Glutamatergic neuron (in vitro differentiated cells): ENCODE results near the gene LDLRAD3. TPM values are rescaled to one million over a fixed set of nuclear protein-coding genes. Genes with fewer than 3 reads are reported as not detected.

Experiments
- DNase-seq: peaks from one replicate; pipeline ENCODE4 v3.0.0; 2022
- H3K27ac Mint-ChIP-seq: one replicate; pipeline ENCODE4 v1.8.0; 2020; ENCODE audit warnings: mild to moderate bottlenecking, mixed read lengths, inconsistent platforms; ENCODE audit not compliant: unreplicated experiment
- H3K27me3 Mint-ChIP-seq: one replicate; pipeline ENCODE4 v1.8.0; 2020; ENCODE audit warnings: mild to moderate bottlenecking, moderate library complexity, mixed read lengths, inconsistent platforms; ENCODE audit not compliant: unreplicated experiment
- H3K36me3 Mint-ChIP-seq: one replicate; pipeline ENCODE4 v1.8.0; 2020; ENCODE audit warnings: mild to moderate bottlenecking, mixed read lengths, inconsistent platforms; ENCODE audit not compliant: unreplicated experiment
- H3K4me1 Mint-ChIP-seq: one replicate; pipeline ENCODE4 v1.8.0; 2020; ENCODE audit warnings: mild to moderate bottlenecking, low read depth, mixed read lengths, inconsistent platforms; ENCODE audit not compliant: unreplicated experiment
- H3K4me3 Mint-ChIP-seq: one replicate; pipeline ENCODE4 v1.8.0; 2020; ENCODE audit warnings: mild to moderate bottlenecking, mixed read lengths, inconsistent platforms; ENCODE audit not compliant: unreplicated experiment
- H3K9me3 Mint-ChIP-seq: one replicate; pipeline ENCODE4 v1.8.0; 2020; ENCODE audit warnings: mild to moderate bottlenecking, moderate library complexity, mixed read lengths, inconsistent platforms; ENCODE audit not compliant: unreplicated experiment
- CTCF ChIP-seq: fragments of 200-600 bp; sonication (generic); IDR thresholded peaks from one replicate; pipeline ENCODE4 v1.5.0; 2021; ENCODE audit not compliant: partially characterized antibody, unreplicated experiment
- total RNA-seq: library from RNA; stranded (reverse); fragmentation: NEBNext Ultra II Directional; extraction: Animal tissue kit (Norgen Biotek cat#: 25700); gene quantifications from one replicate; pipeline ENCODE4 v1.2.1, GENCODE V29; 2021; ENCODE audit not compliant: unreplicated experiment

The LDLRAD3 gene
- total RNA-seq, 1 donor from 2014 or later = 59.9 TPM

GRCh38 chr11:36000616-36001190 lies 56.8 kb downstream of the LDLRAD3 start:
- Mint-ChIP-seq H3K9me3 (peaks cover 14% of the 10 kb centered on the region), H3K27ac (no peak overlapping the region), H3K4me1 (peaks cover 22% of the 10 kb centered on the region), H3K36me3 (peaks cover 17% of the 10 kb centered on the region), H3K4me3 (no peak overlapping the region), H3K27me3 (peaks cover 10% of the 10 kb centered on the region)
- TF ChIP-seq CTCF = no peak
- DNase-seq = no peak

- Mint-ChIP-seq H3K36me3 (peaks cover 11% of the 10 kb centered on the region), H3K27ac (no peak overlapping the region), H3K9me3 (peaks cover 7% of the 10 kb centered on the region), H3K27me3 (peaks cover 10% of the 10 kb centered on the region), H3K4me1 (peaks cover 24% of the 10 kb centered on the region), H3K4me3 (no peak overlapping the region)
- no peak for DNase-seq
- TF ChIP-seq CTCF = no peak
These were observed 58.3 kb downstream of the LDLRAD3 start for GRCh38 chr11:36002196-36002595.

- Mint-ChIP-seq H3K9me3 (peaks cover 7% of the 10 kb centered on the region), H3K27ac (no peak overlapping the region), H3K36me3 (peaks cover 11% of the 10 kb centered on the region), H3K4me1 (peaks cover 27% of the 10 kb centered on the region), H3K27me3 (peaks cover 10% of the 10 kb centered on the region), H3K4me3 (no peak overlapping the region)
- no peak for TF ChIP-seq CTCF
- no peak for DNase-seq
These were observed 58.9 kb downstream of the LDLRAD3 start for GRCh38 chr11:36002796-36003195.

GRCh38 chr11:36006556-36006955 lies 62.7 kb downstream of the LDLRAD3 start:
- TF ChIP-seq CTCF = no peak
- H3K4me3 Mint-ChIP-seq = no peak overlapping the region
- H3K27me3 Mint-ChIP-seq = peaks cover 7% of the 10 kb centered on the region
- no peak for DNase-seq
- peaks cover 14% of the 10 kb centered on the region for H3K4me1 Mint-ChIP-seq
- H3K36me3 Mint-ChIP-seq = peaks cover 11% of the 10 kb centered on the region
- peaks cover 4% of the 10 kb centered on the region for H3K9me3 Mint-ChIP-seq
- no peak overlapping the region for H3K27ac Mint-ChIP-seq

- H3K4me1 Mint-ChIP-seq = peaks cover 12% of the 10 kb centered on the region
- H3K27ac Mint-ChIP-seq = no peak overlapping the region
- peaks cover 11% of the 10 kb centered on the region for H3K36me3 Mint-ChIP-seq
- DNase-seq = no peak
- peaks cover 4% of the 10 kb centered on the region for H3K9me3 Mint-ChIP-seq
- no peak overlapping the region for H3K4me3 Mint-ChIP-seq
- no peak for TF ChIP-seq CTCF
- peaks cover 6% of the 10 kb centered on the region for H3K27me3 Mint-ChIP-seq
These were observed 63.3 kb downstream of the LDLRAD3 start for GRCh38 chr11:36007127-36007655.
